SU-DHL-6 (cell line): ENCODE results near the gene FUCA1.

Source experiments
- H2AFZ ChIP-seq: fragments of 200-600 bp; sonication (generic); 2 replicates; pipeline ENCODE4 v1.6.1; 2014; ENCODE audit warnings: low read depth, mild to moderate bottlenecking, moderate library complexity, mixed read lengths, antibody characterized with exemption, low read length; ENCODE audit not compliant: severe bottlenecking
- H3F3A ChIP-seq: fragments of 200-600 bp; shearing (Covaris generic); 2 replicates; pipeline ENCODE4 v1.6.0; 2016; ENCODE audit warnings: antibody characterized with exemption, mild to moderate bottlenecking; ENCODE audit not compliant: insufficient read depth
- H3K27ac ChIP-seq: fragments of 200-600 bp; sonication (generic); 2 replicates; pipeline ENCODE4 v1.5.1; 2016; ENCODE audit warnings: low read depth, mild to moderate bottlenecking, low read length, moderate library complexity, mixed read lengths
- H3K27me3 ChIP-seq: fragments of 200-600 bp; sonication (generic), shearing (Covaris generic); 2 replicates; pipeline ENCODE4 v1.6.0; 2014; ENCODE audit warnings: mild to moderate bottlenecking, low read length
- H3K36me3 ChIP-seq: fragments of 200-600 bp; sonication (generic); 2 replicates; pipeline ENCODE4 v1.6.1; 2014; ENCODE audit warnings: mild to moderate bottlenecking, low read length, mixed read lengths
- H3K4me2 ChIP-seq: fragments of 300-600, 200-600 bp; shearing (Covaris generic), sonication (generic); 2 replicates; pipeline ENCODE4 v1.6.0; 2014; ENCODE audit warnings: low read length, low read depth, mild to moderate bottlenecking; ENCODE audit not compliant: poor library complexity, severe bottlenecking
- H3K4me3 ChIP-seq: fragments of 200-600 bp; sonication (generic); 2 replicates; pipeline ENCODE4 v1.5.1; 2014; ENCODE audit warnings: antibody characterized with exemption, low read length, mild to moderate bottlenecking, mixed read lengths; ENCODE audit not compliant: insufficient read depth, poor library complexity, severe bottlenecking
- H3K79me2 ChIP-seq: fragments of 200-600 bp; sonication (generic); 2 replicates; pipeline ENCODE4 v1.6.1; 2014; ENCODE audit warnings: mild to moderate bottlenecking, low read length, moderate library complexity; ENCODE audit not compliant: insufficient read depth
- H3K9ac ChIP-seq: fragments of 200-600 bp; sonication (generic); 2 replicates; pipeline ENCODE4 v1.7.0; 2014; ENCODE audit warnings: mild to moderate bottlenecking, low read length
- H3K9me2 ChIP-seq: fragments of 200-600 bp; sonication (generic); replicated peaks from 2 replicates; pipeline ENCODE4 v1.6.1; 2014; ENCODE audit warnings: low read length; ENCODE audit not compliant: insufficient read depth
- H3K9me3 ChIP-seq: fragments of 200-600 bp; sonication (generic); 2 replicates; pipeline ENCODE4 v1.6.1; 2014; ENCODE audit warnings: low read length, mixed read lengths; ENCODE audit not compliant: insufficient read depth
- H4K20me1 ChIP-seq: fragments of 200-600 bp; sonication (generic); 2 replicates; pipeline ENCODE4 v1.6.1; 2014; ENCODE audit warnings: low read depth, mild to moderate bottlenecking, antibody characterized with exemption, low read length, moderate library complexity, mixed read lengths
- CTCF ChIP-seq: fragments of 200-600 bp; sonication (generic); IDR thresholded peaks from one replicate; pipeline ENCODE4 v1.5.1; 2017; ENCODE audit warnings: antibody characterized with exemption, mild to moderate bottlenecking, low read length, moderate library complexity; ENCODE audit not compliant: insufficient read depth, poor library complexity, severe bottlenecking
- EZH2phosphoT487 ChIP-seq: fragments of 200-600 bp; sonication (generic), shearing (Covaris generic); conservative IDR thresholded peaks from 2 replicates; pipeline ENCODE4 v1.6.1; 2018; ENCODE audit warnings: mild to moderate bottlenecking, antibody characterized with exemption, low read length, moderate library complexity, mixed read lengths

The FUCA1 gene

DNA sequence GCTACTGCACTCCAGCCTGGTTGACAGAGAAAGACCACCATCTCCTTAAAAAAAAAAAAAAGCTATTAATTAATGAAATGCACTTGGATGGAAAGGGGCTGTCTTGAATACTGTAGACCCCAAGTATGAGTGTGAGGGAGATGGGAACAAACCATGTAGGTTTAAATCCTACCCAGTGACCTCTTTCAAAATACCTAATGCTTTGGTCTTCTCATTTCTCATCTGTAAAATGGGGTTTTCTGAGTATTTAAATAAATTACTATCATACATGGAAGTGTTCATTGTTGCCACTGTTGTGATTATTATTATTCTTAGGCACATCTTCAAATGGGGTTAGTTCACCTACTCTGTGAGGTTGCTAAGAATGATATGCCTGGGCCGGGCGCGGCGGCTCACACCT is 17.1 kb upstream of the FUCA1 start:
- peaks cover 22% of the 10 kb centered on the region for H3F3A ChIP-seq
- no peaks in the 10 kb centered on the region for H3K9me3 ChIP-seq
- H4K20me1 ChIP-seq: no peaks in the 10 kb centered on the region
- no peaks in the 10 kb centered on the region; the same call in 1 of the 2 replicates for H3K36me3 ChIP-seq
- H3K27me3 ChIP-seq: no peaks in the 10 kb centered on the region
- no peaks in the 10 kb centered on the region for H3K9me2 ChIP-seq
- no peak overlapping the region for H3K4me2 ChIP-seq
- no peak for TF ChIP-seq EZH2phosphoT487
- no peak for TF ChIP-seq CTCF
- no peak overlapping the region for H3K4me3 ChIP-seq
- H3K9ac ChIP-seq: no peak overlapping the region
- no peak overlapping the region for H3K27ac ChIP-seq
- H3K79me2 ChIP-seq: peaks cover 17% of the 10 kb centered on the region; the same call in 1 of the 2 replicates
- H2AFZ ChIP-seq: no peak overlapping the region

GRCh38 chr1:23882746-23883145 is 14.7 kb upstream of the FUCA1 start:
- Histone ChIP-seq H3K4me3 (no peak overlapping the region), H2AFZ (no peak overlapping the region), H3K9me2 (no peaks in the 10 kb centered on the region), H3K79me2 (peaks cover 11% of the 10 kb centered on the region; the same call in 1 of the 2 replicates), H3K36me3 (peaks cover 22% of the 10 kb centered on the region), H3K4me2 (no peak overlapping the region), H3K9ac (no peak overlapping the region), H3F3A (peaks cover 4% of the 10 kb centered on the region; the same call in 1 of the 2 replicates), H3K9me3 (peaks cover 23% of the 10 kb centered on the region), H3K27me3 (no peaks in the 10 kb centered on the region), H4K20me1 (no peaks in the 10 kb centered on the region), H3K27ac (no peak overlapping the region)
- TF ChIP-seq EZH2phosphoT487 (no peak), CTCF (no peak)

DNA sequence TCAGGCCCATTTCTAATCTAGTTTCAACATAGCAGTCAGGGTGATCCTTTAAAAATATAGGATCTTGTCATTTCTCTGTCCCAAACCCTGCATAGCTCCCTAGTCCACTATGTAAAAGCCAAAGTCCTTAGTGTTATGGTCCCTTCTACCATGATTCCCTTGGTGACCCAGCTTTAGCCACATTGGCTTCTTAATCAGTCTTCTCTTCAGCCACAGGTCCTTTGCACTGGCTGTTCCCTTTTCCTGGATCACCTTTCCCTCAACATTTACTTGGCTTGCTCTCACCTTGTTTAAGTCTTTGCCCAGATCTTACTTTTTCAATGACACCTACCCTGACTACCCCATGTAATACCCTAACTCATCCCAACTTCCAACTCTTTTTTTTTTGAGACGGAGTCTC is 11.7 kb upstream of the FUCA1 start:
- H2AFZ ChIP-seq: no peak overlapping the region
- H3K79me2 ChIP-seq: no peaks in the 10 kb centered on the region
- H3K4me3 ChIP-seq: no peak overlapping the region
- no peaks in the 10 kb centered on the region for H3K27me3 ChIP-seq
- H3F3A ChIP-seq: peaks cover 3% of the 10 kb centered on the region; the same call in 1 of the 2 replicates
- TF ChIP-seq CTCF (no peak), EZH2phosphoT487 (no peak)
- H3K27ac ChIP-seq: no peak overlapping the region
- H3K36me3 ChIP-seq: peaks cover 22% of the 10 kb centered on the region
- H3K9me3 ChIP-seq: peaks cover 23% of the 10 kb centered on the region
- H4K20me1 ChIP-seq: no peaks in the 10 kb centered on the region
- H3K9ac ChIP-seq: no peak overlapping the region
- no peaks in the 10 kb centered on the region for H3K9me2 ChIP-seq
- no peak overlapping the region for H3K4me2 ChIP-seq
